HepG2 (cell line): Measurements from ENCODE around the gene TTLL13. TPM values are rescaled to one million over a fixed set of nuclear protein-coding genes. Genes with fewer than 3 reads are reported as not detected.

Experiments used
- JARID2 ChIP-seq: sonication (generic); formaldehyde crosslinking; IDR thresholded peaks from 2 replicates; pipeline ENCODE4 v1.8.1; 2023; ENCODE audit warnings: missing genetic modification reagents, inconsistent platforms; ENCODE audit not compliant: insufficient replicate concordance
- NKX3-1 ChIP-seq: sonication (generic); formaldehyde crosslinking; IDR thresholded peaks from 2 replicates; pipeline ENCODE4 v1.5.0; 2020; ENCODE audit warnings: missing genetic modification reagents
- TEAD2 ChIP-seq: sonication (generic); formaldehyde crosslinking; IDR thresholded peaks from 2 replicates; pipeline ENCODE4 v1.9.0; 2021; ENCODE audit warnings: missing genetic modification reagents
- ZNF180 ChIP-seq: sonication (generic); formaldehyde crosslinking; IDR thresholded peaks from 2 replicates; pipeline ENCODE4 v1.4.0; 2020; ENCODE audit warnings: low read depth, missing genetic modification reagents, borderline replicate concordance
- ZNF234 ChIP-seq: sonication (generic); formaldehyde crosslinking; conservative IDR thresholded peaks from 2 replicates; pipeline ENCODE4 v1.5.1; 2020; ENCODE audit warnings: mild to moderate bottlenecking, missing genetic modification reagents
- ZNF263 ChIP-seq: sonication (generic); formaldehyde crosslinking; IDR thresholded peaks from 2 replicates; pipeline ENCODE4 v1.4.0; 2020; ENCODE audit warnings: missing genetic modification reagents
- ZNF484 ChIP-seq: sonication (generic); formaldehyde crosslinking; IDR thresholded peaks from 2 replicates; pipeline ENCODE4 v1.5.1; 2020; ENCODE audit warnings: mild to moderate bottlenecking, low read depth, missing genetic modification reagents, borderline replicate concordance
- ZNF546 ChIP-seq: sonication (generic); formaldehyde crosslinking; conservative IDR thresholded peaks from 2 replicates; pipeline ENCODE4 v1.8.1; 2023; ENCODE audit warnings: mild to moderate bottlenecking, missing genetic modification reagents
- polyA plus RNA-seq, 8 experiments: library from polyadenylated mRNA; depleted of rRNA in 3 of 8; stranded (reverse) in 7 of 8; unstranded in 1 of 8; fragments of >200 nt; fragmentation: Illumina TruSeq in 4 of 8; extraction: Trizol in 4 of 8; gene quantifications; 2 replicates each; pipeline versions ENCODE4 v1.2.1 to v1.2.3, GENCODE V29; 2011 to 2016; ENCODE audit warnings: low read depth in 4 of 8, missing spikeins in 1 of 8, mixed read lengths in 1 of 8; ENCODE audit not compliant: insufficient read depth in 1 of 8
- total RNA-seq, 5 experiments: library from RNA; depleted of rRNA; stranded (reverse); fragments of >200 nt; fragmentation: Illumina TruSeq; extraction: Trizol; gene quantifications; 2 replicates each; pipeline ENCODE4 v1.2.3, GENCODE V29; 2016; ENCODE audit warnings: low read depth in 1 of 5
- TF ChIP-seq, protein P1 (sequence below): sonication (generic); formaldehyde crosslinking; IDR thresholded peaks from 2 replicates; pipeline ENCODE4 v1.4.0; 2020; ENCODE audit warnings: missing genetic modification reagents
- TF ChIP-seq, protein P2 (sequence below): IDR thresholded peaks from 2 replicates; pipeline ENCODE4 v1.6.1; 2016; ENCODE audit warnings: missing compliant biosample characterization, missing genetic modification reagents, borderline replicate concordance
- TF ChIP-seq, protein P3 (sequence below): sonication (generic); formaldehyde crosslinking; IDR thresholded peaks from 2 replicates; pipeline ENCODE4 v1.5.1; 2020; ENCODE audit warnings: missing genetic modification reagents, mild to moderate bottlenecking, borderline replicate concordance
- TF ChIP-seq, protein P4 (sequence below): sonication (generic); formaldehyde crosslinking; IDR thresholded peaks from 2 replicates; pipeline ENCODE4 v1.4.0; 2020; ENCODE audit warnings: missing genetic modification reagents, low read depth, mild to moderate bottlenecking, borderline replicate concordance
- TF ChIP-seq, protein P5 (sequence below): sonication (generic); formaldehyde crosslinking; IDR thresholded peaks from 2 replicates; pipeline ENCODE4; 2020; ENCODE audit warnings: missing genetic modification reagents, mild to moderate bottlenecking, borderline replicate concordance
- TF ChIP-seq, protein P6 (sequence below): IDR thresholded peaks from 2 replicates; pipeline ENCODE4 v1.6.1; 2016; ENCODE audit warnings: low read depth, control low read depth

TTLL13 gene
- total and polyA plus RNA-seq, 2 of the 13 experiments (the other 11 are each of a cell fraction or from before 2014, with no cell fraction given), result 0.07 to 0.29 TPM

DNA sequence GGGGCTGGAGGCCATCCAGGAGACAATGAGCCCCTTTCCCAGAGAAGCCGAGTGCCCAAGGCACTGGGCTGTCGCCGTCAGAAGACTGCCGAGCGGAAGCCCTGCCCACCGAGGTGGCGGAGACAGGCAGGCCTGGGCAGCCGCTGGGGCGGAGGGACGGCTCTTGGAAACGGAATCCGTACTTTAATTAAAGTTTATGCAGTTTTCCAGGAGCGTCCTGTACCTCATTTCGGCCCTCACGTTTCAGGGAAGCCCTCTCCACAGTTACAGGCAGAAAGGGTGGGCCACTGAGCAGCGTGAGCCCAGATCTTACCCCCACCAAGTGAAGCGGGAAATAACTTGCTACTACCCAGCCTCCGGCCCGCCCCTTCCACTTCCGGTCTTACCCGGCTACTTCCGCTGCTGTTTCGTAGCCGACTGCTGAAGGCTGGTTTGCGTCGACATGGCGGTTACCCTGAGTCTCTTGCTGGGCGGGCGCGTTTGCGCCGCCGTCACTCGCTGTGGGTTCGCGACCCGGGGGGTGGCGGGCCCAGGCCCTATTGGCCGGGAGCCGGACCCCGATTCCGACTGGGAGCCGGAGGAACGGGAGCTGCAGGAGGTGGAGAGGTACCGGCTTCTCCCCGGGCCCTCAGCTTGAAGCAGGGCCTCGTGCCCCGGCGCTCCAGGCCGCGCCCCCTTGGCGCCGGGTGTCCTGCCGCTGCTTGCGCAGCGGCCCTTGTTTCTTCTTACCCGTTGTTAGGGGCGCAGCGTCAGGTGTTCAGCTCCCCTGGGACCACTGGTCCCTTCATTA is 16.1 kb downstream of the TTLL13 start, which contains the start of gene NGRN (continued):
- TF ChIP-seq, protein P1, sequence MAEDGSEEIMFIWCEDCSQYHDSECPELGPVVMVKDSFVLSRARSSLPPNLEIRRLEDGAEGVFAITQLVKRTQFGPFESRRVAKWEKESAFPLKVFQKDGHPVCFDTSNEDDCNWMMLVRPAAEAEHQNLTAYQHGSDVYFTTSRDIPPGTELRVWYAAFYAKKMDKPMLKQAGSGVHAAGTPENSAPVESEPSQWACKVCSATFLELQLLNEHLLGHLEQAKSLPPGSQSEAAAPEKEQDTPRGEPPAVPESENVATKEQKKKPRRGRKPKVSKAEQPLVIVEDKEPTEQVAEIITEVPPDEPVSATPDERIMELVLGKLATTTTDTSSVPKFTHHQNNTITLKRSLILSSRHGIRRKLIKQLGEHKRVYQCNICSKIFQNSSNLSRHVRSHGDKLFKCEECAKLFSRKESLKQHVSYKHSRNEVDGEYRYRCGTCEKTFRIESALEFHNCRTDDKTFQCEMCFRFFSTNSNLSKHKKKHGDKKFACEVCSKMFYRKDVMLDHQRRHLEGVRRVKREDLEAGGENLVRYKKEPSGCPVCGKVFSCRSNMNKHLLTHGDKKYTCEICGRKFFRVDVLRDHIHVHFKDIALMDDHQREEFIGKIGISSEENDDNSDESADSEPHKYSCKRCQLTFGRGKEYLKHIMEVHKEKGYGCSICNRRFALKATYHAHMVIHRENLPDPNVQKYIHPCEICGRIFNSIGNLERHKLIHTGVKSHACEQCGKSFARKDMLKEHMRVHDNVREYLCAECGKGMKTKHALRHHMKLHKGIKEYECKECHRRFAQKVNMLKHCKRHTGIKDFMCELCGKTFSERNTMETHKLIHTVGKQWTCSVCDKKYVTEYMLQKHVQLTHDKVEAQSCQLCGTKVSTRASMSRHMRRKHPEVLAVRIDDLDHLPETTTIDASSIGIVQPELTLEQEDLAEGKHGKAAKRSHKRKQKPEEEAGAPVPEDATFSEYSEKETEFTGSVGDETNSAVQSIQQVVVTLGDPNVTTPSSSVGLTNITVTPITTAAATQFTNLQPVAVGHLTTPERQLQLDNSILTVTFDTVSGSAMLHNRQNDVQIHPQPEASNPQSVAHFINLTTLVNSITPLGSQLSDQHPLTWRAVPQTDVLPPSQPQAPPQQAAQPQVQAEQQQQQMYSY (CRISPR knock-in tag), result no peak; the same call in 1 of the 2 replicates
- TF ChIP-seq, protein P2, sequence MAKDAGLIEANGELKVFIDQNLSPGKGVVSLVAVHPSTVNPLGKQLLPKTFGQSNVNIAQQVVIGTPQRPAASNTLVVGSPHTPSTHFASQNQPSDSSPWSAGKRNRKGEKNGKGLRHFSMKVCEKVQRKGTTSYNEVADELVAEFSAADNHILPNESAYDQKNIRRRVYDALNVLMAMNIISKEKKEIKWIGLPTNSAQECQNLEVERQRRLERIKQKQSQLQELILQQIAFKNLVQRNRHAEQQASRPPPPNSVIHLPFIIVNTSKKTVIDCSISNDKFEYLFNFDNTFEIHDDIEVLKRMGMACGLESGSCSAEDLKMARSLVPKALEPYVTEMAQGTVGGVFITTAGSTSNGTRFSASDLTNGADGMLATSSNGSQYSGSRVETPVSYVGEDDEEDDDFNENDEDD (CRISPR knock-in tag), result peak; percentile 80
- TF ChIP-seq ZNF484 (CRISPR knock-in tag) (no peak; the same call in 1 of the 2 replicates), ZNF546 (CRISPR knock-in tag) (0 out of 2 replicates have a peak, but pooled peaks have one; percentile 67), ZNF234 (CRISPR knock-in tag) (peak; percentile 49; the same call in 1 of the 2 replicates), ZNF263 (CRISPR knock-in tag) (no peak), NKX3-1 (CRISPR knock-in tag) (0 out of 2 replicates have a peak, but pooled peaks have one; percentile 16), ZNF180 (CRISPR knock-in tag) (no peak), JARID2 (CRISPR knock-in tag) (no peak), TEAD2 (CRISPR knock-in tag) (0 out of 2 replicates have a peak, but pooled peaks have one; percentile 21)
- TF ChIP-seq, protein P3, sequence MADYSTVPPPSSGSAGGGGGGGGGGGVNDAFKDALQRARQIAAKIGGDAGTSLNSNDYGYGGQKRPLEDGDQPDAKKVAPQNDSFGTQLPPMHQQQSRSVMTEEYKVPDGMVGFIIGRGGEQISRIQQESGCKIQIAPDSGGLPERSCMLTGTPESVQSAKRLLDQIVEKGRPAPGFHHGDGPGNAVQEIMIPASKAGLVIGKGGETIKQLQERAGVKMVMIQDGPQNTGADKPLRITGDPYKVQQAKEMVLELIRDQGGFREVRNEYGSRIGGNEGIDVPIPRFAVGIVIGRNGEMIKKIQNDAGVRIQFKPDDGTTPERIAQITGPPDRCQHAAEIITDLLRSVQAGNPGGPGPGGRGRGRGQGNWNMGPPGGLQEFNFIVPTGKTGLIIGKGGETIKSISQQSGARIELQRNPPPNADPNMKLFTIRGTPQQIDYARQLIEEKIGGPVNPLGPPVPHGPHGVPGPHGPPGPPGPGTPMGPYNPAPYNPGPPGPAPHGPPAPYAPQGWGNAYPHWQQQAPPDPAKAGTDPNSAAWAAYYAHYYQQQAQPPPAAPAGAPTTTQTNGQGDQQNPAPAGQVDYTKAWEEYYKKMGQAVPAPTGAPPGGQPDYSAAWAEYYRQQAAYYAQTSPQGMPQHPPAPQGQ (CRISPR knock-in tag), result no peak
- TF ChIP-seq, protein P4, sequence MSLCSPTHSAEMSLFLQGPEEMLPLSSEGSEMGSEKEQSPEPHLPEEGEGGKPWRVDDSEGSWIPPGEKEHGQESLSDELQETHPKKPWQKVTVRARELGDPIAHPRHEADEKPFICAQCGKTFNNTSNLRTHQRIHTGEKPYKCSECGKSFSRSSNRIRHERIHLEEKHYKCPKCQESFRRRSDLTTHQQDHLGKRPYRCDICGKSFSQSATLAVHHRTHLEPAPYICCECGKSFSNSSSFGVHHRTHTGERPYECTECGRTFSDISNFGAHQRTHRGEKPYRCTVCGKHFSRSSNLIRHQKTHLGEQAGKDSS, result 0 out of 2 replicates have a peak, but pooled peaks have one; percentile 78
- TF ChIP-seq, protein P5, sequence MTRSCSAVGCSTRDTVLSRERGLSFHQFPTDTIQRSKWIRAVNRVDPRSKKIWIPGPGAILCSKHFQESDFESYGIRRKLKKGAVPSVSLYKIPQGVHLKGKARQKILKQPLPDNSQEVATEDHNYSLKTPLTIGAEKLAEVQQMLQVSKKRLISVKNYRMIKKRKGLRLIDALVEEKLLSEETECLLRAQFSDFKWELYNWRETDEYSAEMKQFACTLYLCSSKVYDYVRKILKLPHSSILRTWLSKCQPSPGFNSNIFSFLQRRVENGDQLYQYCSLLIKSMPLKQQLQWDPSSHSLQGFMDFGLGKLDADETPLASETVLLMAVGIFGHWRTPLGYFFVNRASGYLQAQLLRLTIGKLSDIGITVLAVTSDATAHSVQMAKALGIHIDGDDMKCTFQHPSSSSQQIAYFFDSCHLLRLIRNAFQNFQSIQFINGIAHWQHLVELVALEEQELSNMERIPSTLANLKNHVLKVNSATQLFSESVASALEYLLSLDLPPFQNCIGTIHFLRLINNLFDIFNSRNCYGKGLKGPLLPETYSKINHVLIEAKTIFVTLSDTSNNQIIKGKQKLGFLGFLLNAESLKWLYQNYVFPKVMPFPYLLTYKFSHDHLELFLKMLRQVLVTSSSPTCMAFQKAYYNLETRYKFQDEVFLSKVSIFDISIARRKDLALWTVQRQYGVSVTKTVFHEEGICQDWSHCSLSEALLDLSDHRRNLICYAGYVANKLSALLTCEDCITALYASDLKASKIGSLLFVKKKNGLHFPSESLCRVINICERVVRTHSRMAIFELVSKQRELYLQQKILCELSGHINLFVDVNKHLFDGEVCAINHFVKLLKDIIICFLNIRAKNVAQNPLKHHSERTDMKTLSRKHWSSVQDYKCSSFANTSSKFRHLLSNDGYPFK (CRISPR knock-in tag), result peak; percentile 79
- TF ChIP-seq, protein P6, sequence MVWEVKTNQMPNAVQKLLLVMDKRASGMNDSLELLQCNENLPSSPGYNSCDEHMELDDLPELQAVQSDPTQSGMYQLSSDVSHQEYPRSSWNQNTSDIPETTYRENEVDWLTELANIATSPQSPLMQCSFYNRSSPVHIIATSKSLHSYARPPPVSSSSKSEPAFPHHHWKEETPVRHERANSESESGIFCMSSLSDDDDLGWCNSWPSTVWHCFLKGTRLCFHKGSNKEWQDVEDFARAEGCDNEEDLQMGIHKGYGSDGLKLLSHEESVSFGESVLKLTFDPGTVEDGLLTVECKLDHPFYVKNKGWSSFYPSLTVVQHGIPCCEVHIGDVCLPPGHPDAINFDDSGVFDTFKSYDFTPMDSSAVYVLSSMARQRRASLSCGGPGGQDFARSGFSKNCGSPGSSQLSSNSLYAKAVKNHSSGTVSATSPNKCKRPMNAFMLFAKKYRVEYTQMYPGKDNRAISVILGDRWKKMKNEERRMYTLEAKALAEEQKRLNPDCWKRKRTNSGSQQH (CRISPR knock-in tag), result peak; percentile 24; the same call in 1 of the 2 replicates
